K562 (cell line): ENCODE data around the gene CTSL. TPM values are rescaled to one million over a fixed set of nuclear protein-coding genes. Genes with fewer than 3 reads are reported as not detected.

Experiments
- BRF1 ChIP-seq: IDR thresholded peaks from 3 replicates; pipeline ENCODE4 v1.6.1; 2011; ENCODE audit warnings: borderline replicate concordance, mild to moderate bottlenecking; ENCODE audit not compliant: insufficient read length; ENCODE audit errors: extremely low read depth
- CSDE1 ChIP-seq, 2 experiments: fragments of 450-650 bp; IDR thresholded peaks; 2 replicates each; pipeline ENCODE4 v1.6.1; 2016; ENCODE audit warnings: mild to moderate bottlenecking in 1 of 2
- HDAC1 ChIP-seq, 2 experiments: fragments of 450-650 bp; IDR thresholded peaks; 2 replicates each; pipeline ENCODE4 v1.6.1; 2016 to 2017; ENCODE audit warnings: inconsistent platforms in 1 of 2, mild to moderate bottlenecking in 1 of 2, moderate library complexity in 1 of 2
- KAT7 ChIP-seq: sonication (generic); formaldehyde crosslinking; IDR thresholded peaks from 2 replicates; pipeline ENCODE4 v1.8.0; 2022; ENCODE audit warnings: missing genetic modification reagents, mild to moderate bottlenecking, borderline replicate concordance
- KDM1A ChIP-seq, 2 experiments: fragments of 450-650 bp; IDR thresholded peaks; 2 replicates each; pipeline ENCODE4 v1.6.1; 2016; ENCODE audit warnings: mild to moderate bottlenecking in 2 of 2
- PURB ChIP-seq: sonication (generic); formaldehyde crosslinking; IDR thresholded peaks from 2 replicates; pipeline ENCODE4 v1.9.0; 2021; ENCODE audit warnings: low read depth, mild to moderate bottlenecking, missing genetic modification reagents
- RAD21 ChIP-seq, 2 experiments: fragments of 250-450 bp in 1 of 2; fragments of 450-650 bp in 1 of 2; sonication (Bioruptor Pico) in 1 of 2; formaldehyde crosslinking in 1 of 2; IDR thresholded peaks in 1 of 2; conservative IDR thresholded peaks in 1 of 2; 2 replicates each; pipeline versions ENCODE4 v1.4.0 to v1.8.0; 2020 to 2022; ENCODE audit warnings: mild to moderate bottlenecking in 2 of 2, moderate library complexity in 1 of 2
- RB1 ChIP-seq: fragments of 450-650 bp; IDR thresholded peaks from 2 replicates; pipeline ENCODE4 v1.6.1; 2017; ENCODE audit warnings: low read depth, mild to moderate bottlenecking
- RFX7 ChIP-seq: fragments of 250-450 bp; sonication (Bioruptor Pico); IDR thresholded peaks from 2 replicates; pipeline ENCODE4 v1.5.1; 2021; ENCODE audit warnings: mild to moderate bottlenecking
- TSC22D4 ChIP-seq: fragments of 450-650 bp; IDR thresholded peaks from 2 replicates; pipeline ENCODE4 v1.6.1; 2016; ENCODE audit warnings: missing genetic modification characterization, missing biosample characterization, control low read depth
- ZFP36 ChIP-seq: fragments of 150-350 bp; IDR thresholded peaks from 2 replicates; pipeline ENCODE4 v1.6.1; 2018; ENCODE audit warnings: low read length, low read depth; ENCODE audit not compliant: partially characterized antibody
- ZNF282 ChIP-seq: sonication (generic); formaldehyde crosslinking; IDR thresholded peaks from 2 replicates; pipeline ENCODE4 v1.8.1; 2023; ENCODE audit warnings: missing genetic modification reagents
- ZNF3 ChIP-seq: fragments of 250-450 bp; sonication (Bioruptor Pico); IDR thresholded peaks from 2 replicates; pipeline ENCODE4 v1.5.0; 2021; ENCODE audit warnings: mild to moderate bottlenecking, moderate library complexity
- ZNF41 ChIP-seq: fragments of 250-450 bp; sonication (Bioruptor Pico); conservative IDR thresholded peaks from 2 replicates; pipeline ENCODE4 v1.4.0; 2020; ENCODE audit warnings: mild to moderate bottlenecking
- ZNF507 ChIP-seq: conservative IDR thresholded peaks from 2 replicates; pipeline ENCODE4 v1.6.1; 2017; ENCODE audit warnings: missing genetic modification characterization, missing compliant biosample characterization
- polyA plus RNA-seq, 8 experiments: library from polyadenylated mRNA; depleted of rRNA in 4 of 8; stranded (reverse) in 5 of 8; unstranded in 3 of 8; fragments of >200 nt; fragmentation: Nextera tagmentation in 2 of 8; fragmentation: Illumina TruSeq in 1 of 8; extraction: Ambion mirVana in 2 of 8; extraction: Trizol in 1 of 8; gene quantifications; 2 replicates each; pipeline versions ENCODE4 v1.2.1 to v1.2.3, GENCODE V29; 2011 to 2014; ENCODE audit warnings: inconsistent platforms in 1 of 8, missing spikeins in 1 of 8
- total RNA-seq, 7 experiments: library from RNA; depleted of rRNA in 6 of 7; stranded (reverse); fragments of >200 nt in 6 of 7; fragmentation: Illumina TruSeq in 2 of 7; extraction: Trizol in 2 of 7; gene quantifications; 2 replicates each; pipeline versions ENCODE4 v1.2.1 to v1.2.3, GENCODE V29; 2011 to 2021; ENCODE audit warnings: low replicate concordance in 1 of 7
- TF ChIP-seq, protein P1 (sequence below): fragments of 450-650 bp; IDR thresholded peaks from 2 replicates; pipeline ENCODE4 v1.6.1; 2016; ENCODE audit warnings: mild to moderate bottlenecking
- TF ChIP-seq, protein P2 (sequence below): fragments of 450-650 bp; IDR thresholded peaks from 2 replicates; pipeline ENCODE4 v1.6.1; 2016; ENCODE audit warnings: borderline replicate concordance
- TF ChIP-seq, protein P3 (sequence below): fragments of 450-650 bp; formaldehyde crosslinking; conservative IDR thresholded peaks from 2 replicates; pipeline ENCODE4 v1.4.0; 2022; ENCODE audit warnings: mild to moderate bottlenecking, missing genetic modification characterization
- TF ChIP-seq, protein P4 (sequence below), 2 experiments: fragments of 250-450 bp in 1 of 2; fragments of 450-650 bp in 1 of 2; sonication (Bioruptor Pico) in 1 of 2; IDR thresholded peaks; 2 replicates each; pipeline versions ENCODE4 v1.6.1 to v1.8.0; 2016 to 2021; ENCODE audit warnings: mild to moderate bottlenecking in 2 of 2, moderate library complexity in 2 of 2, missing compliant biosample characterization in 1 of 2, missing genetic modification characterization in 1 of 2
- TF ChIP-seq, protein P5 (sequence below): fragments of 450-650 bp; IDR thresholded peaks from 2 replicates; pipeline ENCODE4 v1.6.1; 2016; ENCODE audit warnings: low read depth, mild to moderate bottlenecking, moderate library complexity
- TF ChIP-seq, protein P6 (sequence below): sonication (generic); formaldehyde crosslinking; IDR thresholded peaks from 2 replicates; pipeline ENCODE4 v1.8.1; 2022; ENCODE audit warnings: missing genetic modification reagents

Gene CTSL
- total and polyA plus RNA-seq, 9 of the 15 experiments (the other 6 are each of a cell fraction or from before 2014, with no cell fraction given), result 55.9 to 165 (median 93.7) TPM

DNA sequence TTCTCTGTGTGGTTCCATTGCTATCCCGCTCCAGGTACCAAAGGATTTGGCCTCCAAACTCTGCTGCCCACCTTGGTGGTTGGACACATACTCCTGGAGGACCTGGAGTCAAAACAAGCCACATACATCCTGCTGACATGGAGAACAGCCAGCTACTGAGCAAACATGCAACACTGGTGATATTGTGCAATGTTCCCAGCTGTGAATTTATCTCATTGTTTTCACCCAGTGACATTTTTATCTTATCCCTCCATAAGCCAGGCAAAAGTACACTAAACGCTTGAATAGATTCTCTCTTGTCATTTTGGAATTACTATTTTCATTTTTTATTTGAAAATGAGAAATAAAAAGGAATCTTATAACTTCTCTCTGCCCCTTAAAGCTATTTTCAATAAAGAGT is 11.1 kb upstream of the CTSL start (continued):
- TF ChIP-seq, protein P1, sequence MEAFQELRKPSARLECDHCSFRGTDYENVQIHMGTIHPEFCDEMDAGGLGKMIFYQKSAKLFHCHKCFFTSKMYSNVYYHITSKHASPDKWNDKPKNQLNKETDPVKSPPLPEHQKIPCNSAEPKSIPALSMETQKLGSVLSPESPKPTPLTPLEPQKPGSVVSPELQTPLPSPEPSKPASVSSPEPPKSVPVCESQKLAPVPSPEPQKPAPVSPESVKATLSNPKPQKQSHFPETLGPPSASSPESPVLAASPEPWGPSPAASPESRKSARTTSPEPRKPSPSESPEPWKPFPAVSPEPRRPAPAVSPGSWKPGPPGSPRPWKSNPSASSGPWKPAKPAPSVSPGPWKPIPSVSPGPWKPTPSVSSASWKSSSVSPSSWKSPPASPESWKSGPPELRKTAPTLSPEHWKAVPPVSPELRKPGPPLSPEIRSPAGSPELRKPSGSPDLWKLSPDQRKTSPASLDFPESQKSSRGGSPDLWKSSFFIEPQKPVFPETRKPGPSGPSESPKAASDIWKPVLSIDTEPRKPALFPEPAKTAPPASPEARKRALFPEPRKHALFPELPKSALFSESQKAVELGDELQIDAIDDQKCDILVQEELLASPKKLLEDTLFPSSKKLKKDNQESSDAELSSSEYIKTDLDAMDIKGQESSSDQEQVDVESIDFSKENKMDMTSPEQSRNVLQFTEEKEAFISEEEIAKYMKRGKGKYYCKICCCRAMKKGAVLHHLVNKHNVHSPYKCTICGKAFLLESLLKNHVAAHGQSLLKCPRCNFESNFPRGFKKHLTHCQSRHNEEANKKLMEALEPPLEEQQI, result no peak
- TF ChIP-seq, protein P2, sequence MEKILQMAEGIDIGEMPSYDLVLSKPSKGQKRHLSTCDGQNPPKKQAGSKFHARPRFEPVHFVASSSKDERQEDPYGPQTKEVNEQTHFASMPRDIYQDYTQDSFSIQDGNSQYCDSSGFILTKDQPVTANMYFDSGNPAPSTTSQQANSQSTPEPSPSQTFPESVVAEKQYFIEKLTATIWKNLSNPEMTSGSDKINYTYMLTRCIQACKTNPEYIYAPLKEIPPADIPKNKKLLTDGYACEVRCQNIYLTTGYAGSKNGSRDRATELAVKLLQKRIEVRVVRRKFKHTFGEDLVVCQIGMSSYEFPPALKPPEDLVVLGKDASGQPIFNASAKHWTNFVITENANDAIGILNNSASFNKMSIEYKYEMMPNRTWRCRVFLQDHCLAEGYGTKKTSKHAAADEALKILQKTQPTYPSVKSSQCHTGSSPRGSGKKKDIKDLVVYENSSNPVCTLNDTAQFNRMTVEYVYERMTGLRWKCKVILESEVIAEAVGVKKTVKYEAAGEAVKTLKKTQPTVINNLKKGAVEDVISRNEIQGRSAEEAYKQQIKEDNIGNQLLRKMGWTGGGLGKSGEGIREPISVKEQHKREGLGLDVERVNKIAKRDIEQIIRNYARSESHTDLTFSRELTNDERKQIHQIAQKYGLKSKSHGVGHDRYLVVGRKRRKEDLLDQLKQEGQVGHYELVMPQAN, result no peak
- TF ChIP-seq PURB (CRISPR knock-in tag) (no peak), ZNF3 (no peak), ZNF507 (tag) (no peak), RAD21 (CRISPR knock-in tag; conservative IDR thresholded peaks at IDR 0.05 in 1 of 2, IDR thresholded peaks at IDR 0.05 in 1 of 2) (no peak; a peak in 1 of 4 replicates), BRF1 (no peak), RFX7 (CRISPR knock-in tag) (no peak), ZNF41 (CRISPR knock-in tag) (no peak), ZFP36 (no peak), RB1 (no peak), KDM1A (IDR thresholded peaks at IDR 0.05) (no peak; a peak in 1 of 4 replicates), CSDE1 (IDR thresholded peaks at IDR 0.05) (no peak), HDAC1 (IDR thresholded peaks at IDR 0.05) (peak in 1 of 2 experiments; percentile 55; a peak in 1 of 4 replicates), KAT7 (CRISPR knock-in tag) (no peak), TSC22D4 (tag) (no peak), ZNF282 (CRISPR knock-in tag) (no peak)
- TF ChIP-seq, protein P3, sequence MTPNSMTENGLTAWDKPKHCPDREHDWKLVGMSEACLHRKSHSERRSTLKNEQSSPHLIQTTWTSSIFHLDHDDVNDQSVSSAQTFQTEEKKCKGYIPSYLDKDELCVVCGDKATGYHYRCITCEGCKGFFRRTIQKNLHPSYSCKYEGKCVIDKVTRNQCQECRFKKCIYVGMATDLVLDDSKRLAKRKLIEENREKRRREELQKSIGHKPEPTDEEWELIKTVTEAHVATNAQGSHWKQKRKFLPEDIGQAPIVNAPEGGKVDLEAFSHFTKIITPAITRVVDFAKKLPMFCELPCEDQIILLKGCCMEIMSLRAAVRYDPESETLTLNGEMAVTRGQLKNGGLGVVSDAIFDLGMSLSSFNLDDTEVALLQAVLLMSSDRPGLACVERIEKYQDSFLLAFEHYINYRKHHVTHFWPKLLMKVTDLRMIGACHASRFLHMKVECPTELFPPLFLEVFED (CRISPR knock-in tag), result no peak
- TF ChIP-seq, protein P4, sequence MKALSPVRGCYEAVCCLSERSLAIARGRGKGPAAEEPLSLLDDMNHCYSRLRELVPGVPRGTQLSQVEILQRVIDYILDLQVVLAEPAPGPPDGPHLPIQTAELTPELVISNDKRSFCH (CRISPR knock-in tag; IDR thresholded peaks at IDR 0.05), result no peak
- TF ChIP-seq, protein P4 (tag; IDR thresholded peaks at IDR 0.05), result no peak
- TF ChIP-seq, protein P5, sequence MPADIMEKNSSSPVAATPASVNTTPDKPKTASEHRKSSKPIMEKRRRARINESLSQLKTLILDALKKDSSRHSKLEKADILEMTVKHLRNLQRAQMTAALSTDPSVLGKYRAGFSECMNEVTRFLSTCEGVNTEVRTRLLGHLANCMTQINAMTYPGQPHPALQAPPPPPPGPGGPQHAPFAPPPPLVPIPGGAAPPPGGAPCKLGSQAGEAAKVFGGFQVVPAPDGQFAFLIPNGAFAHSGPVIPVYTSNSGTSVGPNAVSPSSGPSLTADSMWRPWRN, result no peak
- TF ChIP-seq, protein P6, sequence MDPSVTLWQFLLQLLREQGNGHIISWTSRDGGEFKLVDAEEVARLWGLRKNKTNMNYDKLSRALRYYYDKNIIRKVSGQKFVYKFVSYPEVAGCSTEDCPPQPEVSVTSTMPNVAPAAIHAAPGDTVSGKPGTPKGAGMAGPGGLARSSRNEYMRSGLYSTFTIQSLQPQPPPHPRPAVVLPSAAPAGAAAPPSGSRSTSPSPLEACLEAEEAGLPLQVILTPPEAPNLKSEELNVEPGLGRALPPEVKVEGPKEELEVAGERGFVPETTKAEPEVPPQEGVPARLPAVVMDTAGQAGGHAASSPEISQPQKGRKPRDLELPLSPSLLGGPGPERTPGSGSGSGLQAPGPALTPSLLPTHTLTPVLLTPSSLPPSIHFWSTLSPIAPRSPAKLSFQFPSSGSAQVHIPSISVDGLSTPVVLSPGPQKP (CRISPR knock-in tag), result no peak
